ENCODE data around the gene XYLT1.

GRCh38 chr16:17474037-17474436 is 3.3 kb upstream of the XYLT1 start:
- no peak for TF ChIP-seq CREB1 (CRISPR knock-in tag; IDR thresholded peaks at IDR 0.05)
- TF ChIP-seq CTCF (IDR thresholded peaks at IDR 0.05), result no peak
- no peak for TF ChIP-seq SP1 (CRISPR knock-in tag; conservative IDR thresholded peaks at IDR 0.05)
- TF ChIP-seq ZNF532 (CRISPR knock-in tag; IDR thresholded peaks at IDR 0.05; ENCODE audit: borderline replicate concordance), result no peak
- TF ChIP-seq SMAD4 (CRISPR knock-in tag; IDR thresholded peaks at IDR 0.05), result no peak
- TF ChIP-seq ZBTB21 (CRISPR knock-in tag; IDR thresholded peaks at IDR 0.05; ENCODE audit: borderline replicate concordance), result no peak
- TF ChIP-seq MLX (CRISPR knock-in tag; IDR thresholded peaks at IDR 0.05), result no peak
- TF ChIP-seq ZNF138 (CRISPR knock-in tag; conservative IDR thresholded peaks at IDR 0.05), result no peak
- no peak for TF ChIP-seq PREB (CRISPR knock-in tag; IDR thresholded peaks at IDR 0.05; ENCODE audit: borderline replicate concordance)
- no peak for TF ChIP-seq MYBL2 (CRISPR knock-in tag; IDR thresholded peaks at IDR 0.05)
- no peak for TF ChIP-seq IRF1 (CRISPR knock-in tag; IDR thresholded peaks at IDR 0.05)
